T-helper 9 cell (primary cell): ENCODE results near the gene LPA.
A peak's percentile ranks its signal among the peaks of the same experiment; 100 is the strongest.
"Not testable (repeated sequence)": the region's sequence is repeated elsewhere in the genome, so short reads cannot be mapped to it uniquely, and the experiment has no call there.

Experiments
- DNase-seq: peaks from one replicate; pipeline ENCODE4 v3.0.0-alpha.2; 2020

LPA gene

DNA sequence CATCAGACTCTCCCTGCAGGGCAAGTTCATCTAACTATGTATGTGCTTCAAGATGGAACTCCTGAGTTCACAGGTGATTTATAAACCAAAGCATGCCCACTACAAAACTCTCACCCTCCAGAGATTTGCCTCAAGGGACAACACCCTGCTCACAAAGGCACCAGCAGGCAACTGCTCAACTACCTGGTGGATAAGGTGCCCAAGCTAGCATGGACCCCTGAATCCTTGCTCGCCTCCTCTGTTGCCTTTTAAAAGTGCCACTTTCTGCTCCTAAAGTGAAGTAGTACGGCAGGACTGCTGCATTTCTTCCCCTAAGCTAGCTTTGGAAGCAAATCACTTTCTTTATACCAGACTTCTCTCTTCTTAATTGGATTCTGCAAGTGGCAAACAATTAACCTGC is 1.2 kb downstream of the LPA start:
- DNase-seq, result no peak

DNA sequence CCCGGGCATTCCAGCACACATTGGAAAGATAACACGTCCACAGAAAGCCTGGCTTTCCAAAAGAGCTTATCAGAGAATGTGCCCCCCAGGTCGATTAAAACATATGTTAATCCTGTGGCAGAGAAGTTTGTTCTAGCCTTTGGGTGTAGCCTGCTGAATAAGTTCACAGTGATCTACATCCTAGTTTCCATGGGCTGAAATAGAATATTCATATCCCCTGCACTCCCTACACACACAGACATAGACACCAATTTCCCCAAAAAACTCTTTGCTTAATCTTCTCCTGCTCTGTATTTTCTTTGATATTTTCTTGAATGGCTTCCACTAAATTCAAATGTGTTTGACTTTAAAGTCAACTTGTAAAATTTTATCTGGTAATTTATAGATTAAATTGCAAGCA is 1.6 kb downstream of the LPA start:
- DNase-seq, result no peak

DNA sequence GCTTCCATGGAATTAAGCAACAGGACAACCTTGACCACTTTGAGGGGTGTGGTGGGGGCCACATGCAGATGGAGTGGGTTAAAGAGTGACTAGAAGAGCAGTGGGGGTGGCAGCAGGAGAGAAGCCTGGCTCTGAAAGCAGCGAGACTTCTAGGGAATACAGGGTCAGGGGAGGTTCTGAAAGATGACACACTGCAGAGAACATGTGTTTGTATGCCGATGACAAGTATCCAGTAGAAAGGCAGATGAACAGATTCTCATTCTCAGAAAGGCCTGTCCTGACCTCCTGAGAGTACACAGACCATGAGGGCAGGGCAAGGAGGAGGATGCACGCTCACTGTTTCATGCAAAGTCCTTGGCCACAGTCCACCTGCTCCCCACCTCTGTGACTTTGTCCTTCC is 2.9 kb downstream of the LPA start:
- no peak for DNase-seq

DNA sequence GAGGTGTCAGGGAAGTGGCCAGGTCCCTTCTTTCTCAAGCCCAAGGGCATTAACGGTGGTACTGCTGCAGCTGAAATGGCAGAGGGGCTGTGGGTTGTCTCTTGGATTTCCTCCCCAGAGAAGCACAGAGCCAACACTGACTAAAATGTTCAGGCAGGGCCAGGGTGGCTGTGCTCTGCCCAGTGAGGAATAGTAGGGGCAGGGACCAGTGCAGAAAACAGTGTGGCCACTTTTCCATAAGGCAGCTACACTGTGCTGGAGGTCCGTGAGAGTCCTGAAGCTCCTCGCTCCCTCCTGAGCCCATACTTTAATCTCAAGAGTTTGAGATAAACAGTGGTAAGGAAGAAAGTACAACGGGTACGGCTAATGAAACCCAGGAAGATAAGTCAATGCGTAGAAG is 4.5 kb downstream of the LPA start:
- DNase-seq, result no peak

DNA sequence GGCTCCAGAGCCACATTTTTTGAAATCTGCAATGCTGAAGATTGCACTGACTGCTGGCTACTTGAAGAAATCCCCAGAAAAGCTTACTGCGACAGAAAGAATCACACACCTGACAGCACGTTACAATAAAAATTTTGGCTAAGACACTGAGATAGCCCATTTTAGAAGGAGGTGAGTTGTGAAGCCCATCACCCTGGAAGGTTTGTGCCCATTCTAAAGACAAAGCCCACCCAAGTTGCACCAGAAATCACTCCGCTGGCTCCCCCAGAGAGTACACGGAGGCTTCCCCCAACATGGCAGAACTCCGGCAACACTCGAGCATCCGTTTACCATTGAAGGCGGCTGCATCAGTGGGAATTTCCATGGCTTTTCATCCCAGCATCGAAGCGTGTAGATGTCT is 29.4 kb downstream of the LPA start:
- DNase-seq, result no peak

DNA sequence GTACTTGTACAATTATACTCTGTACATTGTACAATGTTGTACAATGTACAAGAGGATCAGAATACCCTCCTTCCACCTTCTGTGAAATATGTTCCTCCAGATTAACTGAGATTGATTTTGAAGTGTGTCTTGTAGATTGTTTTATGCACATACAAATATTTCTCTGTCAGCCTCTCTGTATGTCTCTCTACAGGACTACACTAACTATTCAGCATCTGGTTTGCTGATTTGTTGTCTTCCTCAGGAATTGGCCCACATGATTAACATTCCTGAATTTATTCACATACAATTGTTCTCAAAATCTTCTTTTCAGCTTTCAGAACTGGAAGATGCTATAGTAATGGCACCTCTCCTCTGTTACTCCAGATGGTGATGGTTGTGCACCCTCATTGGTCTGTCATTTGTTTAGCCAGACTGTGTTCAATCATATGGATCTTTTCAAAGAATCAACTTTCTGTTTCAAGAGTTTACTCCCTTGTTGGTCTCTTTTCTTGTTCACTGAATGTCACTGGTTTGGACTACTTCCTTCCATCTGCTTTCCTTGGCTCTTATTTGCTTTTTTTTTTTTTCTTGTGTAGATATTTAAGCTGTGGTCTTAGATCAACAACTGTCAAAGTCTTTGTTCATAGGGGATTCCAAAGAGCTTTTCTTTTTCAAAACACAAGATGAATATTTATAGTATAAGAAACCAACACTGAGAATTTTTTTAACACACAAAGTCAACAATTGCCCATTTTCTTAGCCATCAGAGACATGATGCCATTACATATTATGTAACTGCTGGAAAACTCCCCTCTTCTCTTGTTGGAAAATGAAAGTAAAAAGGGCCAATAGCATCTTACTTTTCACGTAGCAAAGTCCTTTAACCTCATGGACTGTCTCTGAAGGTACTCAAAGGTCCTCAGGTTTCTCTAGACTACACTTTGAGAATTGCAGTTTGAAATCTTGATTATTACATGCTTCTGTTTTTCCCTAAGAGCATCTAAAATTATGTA is 67.9 kb downstream of the LPA start:
- DNase-seq, result no peak

DNA sequence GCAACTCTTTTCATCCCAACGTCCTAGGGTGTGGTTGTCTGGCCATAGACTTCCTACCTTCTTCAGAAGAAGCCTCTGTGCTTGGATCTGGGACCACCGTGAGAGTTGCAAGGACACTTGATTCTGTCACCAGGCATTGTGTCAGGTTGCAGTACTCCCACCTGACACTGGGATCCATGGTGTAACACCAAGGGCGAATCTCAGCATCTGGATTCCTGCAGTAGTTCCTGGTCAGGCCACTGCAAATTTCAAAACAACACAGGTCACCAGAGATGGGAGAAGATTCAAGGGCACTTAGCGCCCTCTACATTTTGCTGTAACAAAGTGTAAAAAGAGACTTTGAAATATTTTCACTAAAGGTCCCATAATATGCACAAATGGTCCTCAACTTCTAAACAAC is 68.8 kb downstream of the LPA start:
- DNase-seq, result not testable (repeated sequence)

DNA sequence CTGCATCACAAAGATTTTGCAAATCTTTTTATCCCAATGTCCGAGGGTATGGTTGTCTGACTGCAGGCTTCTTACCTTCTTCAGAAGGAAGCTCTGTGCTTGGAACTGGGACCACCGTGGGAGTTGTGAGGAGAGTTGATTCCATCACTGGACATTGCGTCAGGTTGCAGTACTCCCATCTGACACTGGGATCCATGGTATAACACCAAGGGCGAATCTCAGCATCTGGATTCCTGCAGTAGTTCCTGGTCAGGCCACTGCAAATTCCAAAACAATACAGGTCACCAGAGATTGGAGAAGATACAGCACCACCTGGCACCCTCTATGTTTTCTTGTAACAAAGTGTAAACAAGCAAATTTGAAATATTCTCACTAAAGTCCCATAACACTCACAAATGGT is 77.7 kb downstream of the LPA start:
- no peak for DNase-seq

DNA sequence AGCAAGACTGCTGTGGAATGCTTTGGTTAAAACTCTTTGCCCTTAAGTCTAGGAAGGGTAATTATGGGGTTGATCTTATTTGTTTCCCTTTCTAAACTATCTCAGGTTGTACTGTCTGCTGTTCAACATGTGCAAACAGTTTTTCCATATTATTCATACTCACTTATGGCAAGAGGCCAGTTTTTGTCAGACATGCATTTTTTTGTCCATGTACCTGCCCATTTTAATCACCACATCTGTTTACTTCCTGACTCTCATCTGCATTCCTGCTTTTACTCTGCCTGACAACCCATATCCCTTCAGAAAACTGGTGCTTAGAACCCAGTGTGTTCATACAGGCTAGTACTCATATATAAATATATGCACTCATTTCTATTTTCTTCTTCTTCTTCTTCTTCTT is 80.3 kb downstream of the LPA start:
- no peak for DNase-seq

DNA sequence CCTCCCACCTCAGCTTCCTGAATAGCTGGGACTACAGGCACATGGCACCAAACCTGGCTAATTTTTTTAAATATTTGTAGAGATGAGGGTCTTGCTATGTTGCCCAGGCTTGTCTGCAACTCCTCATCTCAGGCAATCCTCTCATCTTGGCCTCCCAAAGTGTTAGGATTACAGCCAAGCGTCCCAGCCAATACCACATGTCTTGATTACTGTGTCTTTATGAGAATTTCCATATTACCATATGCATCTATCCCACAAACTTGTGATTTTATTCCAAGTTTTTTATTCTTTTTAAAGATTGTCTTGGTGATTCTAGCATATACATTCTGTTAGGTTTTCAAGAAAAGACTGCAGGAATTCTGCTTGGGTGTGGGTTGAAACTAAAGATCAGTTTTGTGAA is 82.7 kb downstream of the LPA start:
- DNase-seq, result no peak

DNA sequence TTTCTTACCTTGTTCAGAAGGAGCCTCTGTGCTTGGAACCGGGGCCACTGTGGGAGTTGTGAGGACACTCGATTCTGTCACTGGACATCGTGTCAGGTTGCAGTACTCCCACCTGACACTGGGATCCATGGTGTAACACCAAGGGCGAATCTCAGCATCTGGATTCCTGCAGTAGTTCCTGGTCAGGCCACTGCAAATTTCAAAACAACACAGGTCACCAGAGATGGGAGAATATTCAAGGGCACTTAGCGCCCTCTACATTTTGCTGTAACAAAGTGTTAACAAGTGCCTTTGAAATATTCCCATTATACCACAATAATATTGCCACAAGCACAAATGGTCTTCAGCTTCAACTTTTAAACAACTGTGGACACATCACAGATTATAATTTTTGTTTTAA is 85.6 kb downstream of the LPA start:
- DNase-seq, result not testable (repeated sequence)

DNA sequence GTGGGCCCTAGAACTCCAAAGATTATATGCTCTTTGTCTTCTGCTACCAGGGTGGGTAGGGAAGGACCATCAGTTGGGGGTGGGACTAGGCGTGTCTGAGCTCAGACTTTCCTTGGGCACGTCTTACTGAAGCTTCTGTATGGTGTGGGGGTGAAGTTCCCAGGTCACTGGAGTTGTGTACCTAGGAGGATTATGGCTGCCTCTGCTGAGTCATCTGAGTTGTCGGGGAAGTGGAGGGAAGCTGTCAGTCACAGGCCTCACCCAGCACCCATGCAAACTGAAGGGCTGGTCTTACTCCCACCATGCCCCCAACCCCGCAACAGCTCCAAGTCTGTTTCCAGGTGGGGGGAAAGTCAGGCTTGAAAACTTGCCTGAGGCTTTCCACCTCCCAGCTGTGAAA is 90.1 kb downstream of the LPA start:
- DNase-seq, result no peak

DNA sequence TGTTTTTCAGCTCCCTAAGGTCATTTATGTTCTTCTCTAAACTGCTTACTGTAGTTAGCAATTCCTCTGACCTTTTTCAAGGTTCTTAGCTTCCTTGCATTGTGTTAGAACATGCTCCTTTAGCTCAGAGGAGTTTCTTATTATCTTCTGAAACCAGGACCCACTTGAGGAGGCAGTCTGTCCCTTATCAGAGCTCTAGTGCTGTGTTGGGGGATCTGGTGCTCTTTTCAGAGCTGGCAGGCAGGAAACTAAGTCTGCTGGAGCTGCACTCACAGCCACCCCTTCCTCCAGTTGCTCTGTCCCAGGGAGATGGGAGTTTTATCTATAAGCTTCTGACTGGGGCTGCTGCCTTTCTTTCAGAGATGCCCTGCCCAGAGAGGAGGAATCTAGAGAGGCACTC is 92.9 kb downstream of the LPA start:
- not testable (repeated sequence) for DNase-seq

DNA sequence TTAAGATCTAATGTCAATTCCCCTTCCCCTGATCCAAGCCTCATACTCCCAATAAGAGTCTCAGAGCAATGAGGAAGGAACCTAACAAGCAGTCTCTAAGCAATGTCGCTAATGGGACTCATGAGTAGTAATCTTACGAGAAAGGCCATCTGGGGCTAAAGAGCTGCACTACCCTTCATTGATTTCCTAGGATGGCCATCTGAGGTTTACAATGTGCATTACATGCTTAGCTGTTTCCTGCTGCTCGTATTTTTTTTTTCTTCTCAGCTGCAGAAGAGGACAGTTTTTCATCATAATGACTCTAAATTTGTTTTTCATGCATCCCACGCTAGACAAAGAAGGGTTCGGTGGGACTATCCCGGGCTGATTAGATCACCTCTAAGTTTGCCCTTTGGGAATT is 119.3 kb downstream of the LPA start:
- no peak for DNase-seq

DNA sequence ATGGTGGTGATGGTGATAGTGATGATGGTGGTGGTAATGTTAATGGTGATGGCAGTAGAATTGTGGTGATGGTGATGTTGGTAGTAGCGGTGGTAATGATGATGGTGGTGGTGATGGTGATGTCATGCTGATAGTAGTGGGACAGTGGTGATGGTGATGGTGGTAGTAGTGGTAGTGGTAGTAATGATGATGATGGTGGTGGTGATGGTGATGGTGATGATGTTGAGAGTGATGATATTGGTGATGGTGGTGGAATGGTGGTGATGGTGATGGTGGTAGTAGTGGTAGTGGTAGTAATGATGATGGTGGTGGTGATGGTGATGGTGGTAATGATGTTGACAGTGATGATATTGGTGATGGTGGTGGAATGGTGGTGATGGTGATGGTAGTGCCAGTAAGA is 128.8 kb downstream of the LPA start:
- no peak for DNase-seq

DNA sequence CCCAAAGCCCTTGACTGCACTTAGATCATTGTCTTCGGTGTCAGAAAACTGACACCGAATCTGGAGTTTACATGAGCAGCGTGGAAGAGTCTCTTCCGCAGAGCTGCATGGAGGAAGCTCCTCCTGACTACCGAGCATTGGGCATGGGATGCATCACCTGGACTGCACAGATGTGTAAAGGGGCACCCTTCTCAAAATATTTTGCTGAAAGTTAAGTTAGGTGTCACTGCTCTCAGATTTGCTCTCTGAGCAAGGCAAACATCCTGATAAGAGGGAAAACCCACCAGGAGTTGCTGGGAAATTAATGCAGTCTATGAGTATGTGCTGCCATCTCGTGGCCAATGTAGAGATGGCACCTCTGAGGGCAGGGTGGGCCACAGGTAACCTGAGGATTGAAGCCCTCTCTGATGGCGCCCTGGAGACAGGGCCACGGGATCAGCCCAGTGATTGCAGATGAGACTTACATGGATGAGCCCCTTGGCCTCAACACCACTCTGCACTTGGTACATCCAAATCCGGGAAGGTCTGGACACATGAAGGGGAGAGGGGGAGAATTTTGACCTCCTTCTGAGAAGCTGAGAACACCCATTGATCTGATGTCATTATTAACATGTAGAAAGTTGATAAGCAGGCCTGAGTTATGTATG is 129.9 kb downstream of the LPA start:
- peak; percentile 56 for DNase-seq

DNA sequence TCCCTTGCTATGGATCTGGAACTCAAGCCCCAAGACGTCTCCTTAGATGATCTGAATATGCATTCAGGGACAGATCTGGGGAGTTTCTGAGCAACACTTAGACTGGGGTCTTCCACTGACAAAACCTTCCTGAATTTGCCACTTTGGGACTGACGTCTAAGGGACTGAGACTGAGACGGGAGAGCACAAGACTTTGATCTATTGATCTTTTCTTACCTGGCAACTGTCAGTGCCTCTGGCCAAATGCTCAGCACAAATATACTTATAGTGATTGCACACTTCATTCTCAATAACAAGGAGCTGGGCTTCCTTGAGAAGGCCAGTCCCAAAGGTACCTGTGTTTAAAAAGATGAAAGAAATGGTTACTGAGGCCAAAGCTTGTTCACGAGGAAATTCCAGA is 131.8 kb downstream of the LPA start:
- no peak for DNase-seq

DNA sequence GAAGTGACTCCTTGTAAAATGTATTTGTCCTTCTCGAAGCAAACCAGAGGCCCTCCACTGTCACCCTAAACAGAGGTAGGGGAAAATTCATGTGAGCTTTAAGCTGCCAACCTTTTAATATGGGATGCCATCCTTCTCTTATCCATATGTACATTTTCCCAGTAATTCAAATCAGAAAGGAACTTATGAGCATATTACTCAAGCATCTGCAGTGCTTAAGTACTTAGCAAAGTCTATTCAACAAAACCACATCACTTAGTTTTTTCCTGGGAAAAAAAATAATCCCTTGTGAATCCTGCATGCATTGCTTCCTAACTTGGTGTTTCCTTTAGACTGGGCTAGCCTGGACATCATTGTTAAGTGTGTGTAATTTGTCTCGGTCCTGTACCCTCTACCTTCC is 132.2 kb downstream of the LPA start:
- DNase-seq, result no peak

DNA sequence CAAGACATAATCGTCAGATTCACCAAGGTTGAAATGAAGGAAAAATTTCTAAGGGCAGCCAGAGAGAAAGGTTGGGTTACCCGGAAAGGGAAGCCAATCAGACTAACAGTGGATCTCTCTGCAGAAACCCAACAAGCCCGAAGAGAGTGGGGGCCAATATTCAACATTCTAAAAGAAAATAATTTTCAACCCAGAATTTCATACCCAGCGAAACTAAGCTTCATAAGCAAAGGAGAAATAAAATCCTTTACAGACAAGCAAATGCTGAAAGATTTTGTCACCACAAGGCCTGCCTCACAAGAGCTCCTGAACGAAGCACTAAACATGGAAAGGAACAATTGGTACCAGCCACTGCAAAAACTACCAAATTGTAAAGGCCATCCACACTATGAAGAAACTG is 134.6 kb downstream of the LPA start:
- DNase-seq, result not testable (repeated sequence)

DNA sequence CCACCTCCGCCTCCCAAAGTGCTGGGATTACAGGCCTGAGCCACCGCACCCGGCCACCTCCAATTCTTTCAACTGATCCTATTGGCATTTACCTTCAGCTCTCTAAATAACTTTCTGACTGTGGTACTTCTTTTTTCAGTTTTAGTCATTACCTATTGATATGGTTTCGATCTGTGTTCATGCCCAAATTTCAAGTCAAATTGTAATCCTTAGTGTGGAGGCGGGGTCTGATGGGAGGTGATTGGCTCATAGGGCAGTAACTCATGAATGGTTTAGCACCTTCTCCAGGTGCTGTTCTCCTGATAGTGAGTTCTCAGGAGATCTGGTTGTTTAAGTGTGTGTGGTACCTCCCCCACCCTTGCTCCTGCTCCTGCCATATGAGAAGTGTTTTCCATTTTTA is 140.9 kb downstream of the LPA start:
- DNase-seq, result no peak

DNA sequence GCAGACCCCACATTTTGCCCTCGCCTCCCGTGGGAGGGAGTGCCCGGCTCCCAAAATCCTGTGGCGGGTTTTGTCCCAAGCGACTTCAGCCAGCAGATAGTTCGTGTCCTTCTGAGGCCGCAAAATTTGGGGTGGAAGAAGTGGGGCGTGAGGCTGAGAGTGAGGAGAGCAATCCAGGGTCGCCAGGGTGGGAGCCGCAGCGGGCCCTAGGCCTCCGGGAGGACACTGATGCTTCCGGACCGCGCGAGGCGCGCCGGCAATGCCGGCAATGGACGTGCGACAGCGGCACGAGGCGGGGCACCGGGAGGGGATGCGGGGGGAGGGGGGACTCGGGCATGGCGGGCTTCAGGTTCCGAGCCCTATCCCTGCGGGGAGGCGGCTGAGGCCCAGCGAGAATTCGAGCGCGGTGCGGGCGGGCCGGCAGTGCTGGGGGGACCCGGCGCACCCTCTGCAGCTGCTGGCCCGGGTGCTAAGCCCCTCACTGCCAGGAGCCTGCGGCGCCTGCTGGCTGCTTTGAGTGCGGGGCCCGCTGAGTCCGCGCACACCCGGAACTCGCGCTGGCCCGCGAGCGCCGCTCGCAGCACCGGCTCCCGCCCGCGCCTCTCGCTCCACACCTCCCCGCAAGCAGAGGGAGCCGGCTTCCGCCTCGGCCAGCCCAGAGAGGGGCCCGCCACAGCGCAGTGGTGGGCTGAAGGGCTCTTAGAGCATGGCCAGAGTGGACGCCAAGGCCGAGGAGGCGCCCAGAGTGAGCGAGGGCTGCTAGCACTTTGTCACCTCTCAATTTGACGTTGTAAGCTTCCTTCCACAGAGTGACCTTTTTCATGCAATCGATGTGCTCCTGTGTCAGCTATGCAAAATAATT is 143.8 kb downstream of the LPA start:
- DNase-seq, result peak; percentile 75

DNA sequence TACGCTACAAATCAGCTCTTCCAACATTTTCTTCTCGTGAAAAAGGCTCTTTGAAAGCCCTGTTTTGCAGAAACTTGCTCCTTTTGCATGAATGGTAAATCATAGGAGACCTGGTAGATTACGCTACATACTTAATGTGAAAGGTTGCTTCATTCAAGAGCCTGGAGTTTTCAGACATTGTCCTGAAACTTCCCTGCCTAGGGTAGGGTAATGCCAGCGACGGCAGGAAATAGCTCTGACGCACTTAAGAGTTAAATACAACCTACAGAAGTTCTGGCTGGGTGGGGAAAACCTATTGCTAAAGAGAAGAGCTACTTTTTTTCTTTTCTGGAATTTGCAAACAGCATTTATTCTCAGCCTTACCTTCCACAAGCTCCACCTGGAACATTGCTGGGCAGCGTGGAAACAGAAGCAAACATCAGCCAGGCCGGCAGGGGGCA is 144.5 kb downstream of the LPA start:
- no peak for DNase-seq

DNA sequence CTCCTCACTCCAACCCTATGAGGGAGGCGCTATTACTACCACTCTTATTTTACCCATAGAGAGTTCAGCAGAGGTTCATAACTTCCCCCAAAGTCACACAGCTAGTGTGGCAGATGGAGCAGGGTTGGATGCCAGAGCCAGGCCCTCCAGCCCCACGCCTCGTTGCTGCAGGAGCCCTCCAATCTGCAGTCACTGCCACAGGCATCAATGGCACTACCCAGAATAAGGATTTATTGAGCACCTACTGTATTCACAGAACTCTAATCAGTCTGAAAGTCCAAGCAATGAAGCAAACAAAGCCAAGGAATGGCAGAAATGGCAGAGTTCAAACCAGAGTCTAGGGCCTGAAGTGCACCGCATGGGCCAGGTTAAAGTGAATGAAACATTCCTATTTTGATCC is 144.9 kb downstream of the LPA start:
- no peak for DNase-seq
